HFFc6 (cell line): Measurements from ENCODE around the gene TMEM120B. TPM values are rescaled to one million over a fixed set of nuclear protein-coding genes. Genes with fewer than 3 reads are reported as not detected.

Experiments used
- DNase-seq: peaks from one replicate; pipeline ENCODE4 v3.0.0-alpha.2; 2018
- H3K27ac Mint-ChIP-seq: 2 replicates; pipeline ENCODE4 v1.8.0; 2020; ENCODE audit warnings: mild to moderate bottlenecking, mixed read lengths
- H3K27me3 Mint-ChIP-seq: 2 replicates; pipeline ENCODE4 v1.8.0; 2021; ENCODE audit warnings: mild to moderate bottlenecking, moderate library complexity, mixed read lengths; ENCODE audit not compliant: insufficient read depth
- H3K36me3 Mint-ChIP-seq: 2 replicates; pipeline ENCODE4 v1.8.0; 2021; ENCODE audit warnings: low read depth, mixed read lengths
- H3K4me1 Mint-ChIP-seq: 2 replicates; pipeline ENCODE4 v1.8.0; 2020; ENCODE audit warnings: low read depth, mixed read lengths
- H3K4me3 Mint-ChIP-seq: 2 replicates; pipeline ENCODE4 v1.8.0; 2020; ENCODE audit warnings: mild to moderate bottlenecking, moderate library complexity, mixed read lengths
- H3K9me3 Mint-ChIP-seq: 2 replicates; pipeline ENCODE4 v1.8.0; 2020; ENCODE audit warnings: mild to moderate bottlenecking, mixed read lengths
- CTCF ChIP-seq: fragments of 200-600 bp; sonication (generic); IDR thresholded peaks from 2 replicates; pipeline ENCODE4 v1.5.0; 2021; ENCODE audit warnings: antibody characterized with exemption, mild to moderate bottlenecking
- total RNA-seq, 6 experiments: library from RNA; stranded (reverse); fragmentation: NEBNext Ultra II Directional; extraction: Animal tissue kit (Norgen Biotek cat#: 25700); gene quantifications; 2 replicates in 1 of 6; 3 replicates in 5 of 6; pipeline ENCODE4 v1.2.3, GENCODE V29; 2021

Gene TMEM120B
- total RNA-seq, 6 experiments from 2014 or later = 9.7 to 13.8 (median 12.6) TPM

- no peak for TF ChIP-seq CTCF
- H3K4me1 Mint-ChIP-seq = peaks cover 48% of the 10 kb centered on the region
Observed at GRCh38 chr12:121810234-121810817, 97.8 kb downstream of the TMEM120B start.

GRCh38 chr12:121810833-121811433, 98.4 kb downstream of the TMEM120B start:
- Mint-ChIP-seq H3K27me3 (peaks cover 2% of the 10 kb centered on the region; the same call in 1 of the 2 replicates), H3K4me3 (peak overlapping the region; percentile 92), H3K36me3 (peaks cover 26% of the 10 kb centered on the region), H3K27ac (peak overlapping the region; percentile 58), H3K9me3 (no peaks in the 10 kb centered on the region), H3K4me1 (peaks cover 45% of the 10 kb centered on the region)
- no peak for TF ChIP-seq CTCF
- DNase-seq = no peak

More at GRCh38 chr12:121810234-121810817, 97.8 kb downstream of the TMEM120B start:
- no peak overlapping the region for H3K4me3 Mint-ChIP-seq
- peaks cover 29% of the 10 kb centered on the region for H3K36me3 Mint-ChIP-seq
- peaks cover 2% of the 10 kb centered on the region; the same call in 1 of the 2 replicates for H3K27me3 Mint-ChIP-seq
- no peak overlapping the region for H3K27ac Mint-ChIP-seq
- DNase-seq = no peak
- no peaks in the 10 kb centered on the region for H3K9me3 Mint-ChIP-seq

GRCh38 chr12:121811434-121812319, 99.1 kb downstream of the TMEM120B start:
- Mint-ChIP-seq H3K4me3 (peak overlapping the region; percentile 92), H3K4me1 (peaks cover 38% of the 10 kb centered on the region), H3K27ac (peak overlapping the region; percentile 58), H3K27me3 (peaks cover 2% of the 10 kb centered on the region), H3K36me3 (peaks cover 19% of the 10 kb centered on the region), H3K9me3 (no peaks in the 10 kb centered on the region)
- peak; percentile 100 for TF ChIP-seq CTCF
- peak; percentile 51 for DNase-seq

GRCh38 chr12:121812320-121812871, 99.8 kb downstream of the TMEM120B start:
- DNase-seq = peak; percentile 59
- TF ChIP-seq CTCF = no peak; the same call in none of the 2 replicates
- Mint-ChIP-seq H3K4me1 (peaks cover 31% of the 10 kb centered on the region), H3K36me3 (peaks cover 19% of the 10 kb centered on the region), H3K27ac (peak overlapping the region; percentile 54), H3K4me3 (peak overlapping the region; percentile 92), H3K9me3 (no peaks in the 10 kb centered on the region), H3K27me3 (peaks cover 2% of the 10 kb centered on the region)
